Stimulated activated CD4-positive, alpha-beta T cell treated with anti-CD3 and anti-CD28 coated beads, TNF-alpha, amount 100 ng/mL, for 48 hours (primary cell): Measurements from ENCODE around the gene MOB3C.

ENCODE experiments used
- DNase-seq, 3 donors: peaks; one replicate each; pipeline ENCODE4 v3.0.0-alpha.2; 2020; ENCODE audit warnings: low read depth in 3 of 3

The MOB3C gene

GRCh38 chr1:46606255-46606965, 10.2 kb downstream of the MOB3C start:
- no peak for DNase-seq

DNA sequence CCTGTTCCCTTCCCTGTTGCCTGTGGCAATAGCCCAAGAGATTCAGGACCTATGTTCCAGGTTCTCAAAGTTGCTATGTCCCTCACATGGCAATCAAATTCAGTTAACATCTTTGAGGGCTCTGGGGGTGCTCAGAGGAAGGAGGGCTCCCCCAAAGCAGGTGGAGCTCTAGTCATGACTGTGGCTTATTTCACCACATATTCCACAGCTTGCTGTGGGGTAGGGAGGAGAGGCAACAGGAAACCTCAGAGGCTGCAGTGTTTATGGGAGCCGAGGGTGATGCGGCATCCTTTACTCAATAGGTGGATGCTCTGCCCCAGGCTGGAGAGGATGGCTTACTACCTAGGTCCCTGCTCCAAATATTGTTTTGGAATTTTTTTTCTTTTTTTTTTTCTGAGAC, 11.4 kb downstream of the MOB3C start:
- no peak for DNase-seq

DNA sequence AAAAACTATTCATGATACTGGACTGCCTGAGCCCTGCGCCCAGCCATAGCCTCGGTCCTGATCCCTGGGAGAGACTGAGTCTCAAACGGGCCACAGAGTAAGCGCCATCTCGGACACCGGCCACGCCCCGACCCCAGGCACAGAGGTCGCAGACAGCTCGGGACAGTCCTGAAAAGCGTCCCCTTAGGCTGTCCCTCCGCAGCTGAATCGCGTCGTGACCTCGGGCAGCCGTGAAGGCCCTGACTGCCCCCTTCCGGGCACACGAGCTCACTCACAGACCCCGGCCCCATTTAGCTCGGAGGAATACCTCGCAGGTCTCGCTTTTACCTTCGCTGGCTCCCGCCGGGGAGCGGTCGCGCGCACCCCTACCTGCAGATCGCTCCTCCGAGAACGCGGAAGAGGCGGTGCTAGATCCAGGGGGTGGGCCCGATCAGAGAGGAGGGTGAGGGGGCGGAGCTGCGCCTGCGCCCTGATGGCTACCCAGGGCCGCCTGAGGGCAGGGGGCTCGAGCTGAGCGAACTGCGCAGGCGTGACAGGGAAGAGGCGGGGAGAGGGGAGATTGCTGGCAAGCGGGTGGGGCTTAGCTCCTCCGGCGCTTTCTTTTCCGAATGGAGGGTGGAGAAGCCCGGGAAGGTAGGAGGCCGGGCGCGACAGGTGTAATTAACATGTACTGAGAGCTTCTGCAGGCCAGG, 12.6 kb downstream of the MOB3C start, which contains the start of gene MKNK1:
Gene MKNK1 (minus strand): TSS at position 411 of the 692 bp plus-strand sequence. CDS start 20,941 bp downstream, outside the sequence.
- DNase-seq = peak; percentile 95 to 98 (median 96)

- no peak for DNase-seq
Observed at GRCh38 chr1:46603481-46603857, 13.1 kb downstream of the MOB3C start.

DNA sequence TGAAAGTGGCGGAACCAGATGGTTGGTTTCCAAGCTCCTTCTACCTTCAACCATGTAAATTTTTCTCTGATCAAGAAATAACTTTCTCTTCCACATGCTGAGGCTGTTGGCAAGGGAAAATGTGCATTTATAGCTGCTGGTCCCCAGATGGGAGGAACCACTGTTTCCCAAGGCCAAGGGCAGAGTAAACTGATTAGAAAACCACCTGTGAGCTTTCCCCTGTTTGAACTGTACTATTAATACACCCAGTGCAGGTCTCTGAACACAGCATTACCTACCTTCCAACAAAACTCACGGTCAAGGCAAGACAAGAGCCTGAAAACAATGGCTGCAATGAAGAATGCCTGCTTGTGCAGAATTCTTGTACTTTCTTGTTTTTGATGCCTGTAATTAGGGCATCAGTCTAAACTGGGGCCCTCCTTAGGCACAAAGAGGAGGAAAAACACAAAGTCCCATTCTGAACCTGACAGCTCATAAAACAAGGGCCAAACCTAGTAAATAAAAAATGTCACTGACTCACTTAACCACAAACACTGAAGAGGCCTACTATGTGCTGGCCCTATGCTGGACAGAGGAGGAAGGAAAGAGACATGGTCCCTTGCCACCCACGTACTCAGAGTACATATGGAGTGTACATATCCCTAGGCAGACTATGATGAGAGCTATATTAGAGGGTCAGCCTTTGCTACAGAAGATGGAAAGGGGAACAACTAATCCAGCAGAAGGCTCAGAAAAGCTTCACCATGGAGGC, 15.2 kb downstream of the MOB3C start:
- no peak for DNase-seq

DNA sequence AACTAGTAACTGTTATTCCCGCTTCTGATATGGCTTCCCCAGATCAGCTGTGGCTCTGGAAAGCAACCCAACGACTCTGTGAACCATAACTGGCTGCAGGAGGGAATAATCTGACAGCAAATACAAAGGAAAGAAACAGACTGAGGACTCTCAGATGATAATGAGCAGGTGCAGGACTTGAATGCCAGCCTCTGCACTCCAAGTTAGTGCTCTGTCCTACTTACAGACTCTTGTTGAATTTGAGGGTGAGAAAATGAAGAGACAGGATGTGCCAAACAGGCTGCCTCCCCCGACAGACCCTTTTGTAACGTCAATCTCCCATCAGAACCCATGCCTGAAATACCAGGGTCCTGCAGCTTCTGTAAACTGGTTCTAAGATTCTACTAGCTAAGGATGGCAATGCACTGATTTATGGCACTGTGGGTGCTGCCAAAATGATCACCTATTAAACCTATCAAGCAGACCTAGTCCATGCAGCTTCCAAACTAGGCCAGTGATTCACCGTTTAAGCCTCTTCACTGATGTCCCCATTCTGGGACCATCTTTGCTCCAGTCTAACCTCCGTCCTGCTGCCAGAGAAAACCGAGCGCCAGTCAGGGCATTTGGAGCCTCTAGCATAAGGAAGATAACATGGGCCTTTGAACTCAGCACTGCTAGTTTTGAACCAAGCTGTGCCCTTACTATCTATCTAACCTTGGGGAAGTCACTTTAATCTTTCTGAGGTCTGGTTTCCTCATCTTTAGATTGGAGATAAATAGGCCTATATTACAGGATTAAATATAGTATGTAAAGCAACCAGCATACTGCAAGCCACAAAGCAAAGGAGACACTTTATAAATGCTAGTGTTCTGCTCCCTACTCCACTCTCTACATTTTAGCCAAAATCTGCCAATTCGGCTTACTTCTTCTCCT, 17.3 kb downstream of the MOB3C start:
- DNase-seq = no peak

DNA sequence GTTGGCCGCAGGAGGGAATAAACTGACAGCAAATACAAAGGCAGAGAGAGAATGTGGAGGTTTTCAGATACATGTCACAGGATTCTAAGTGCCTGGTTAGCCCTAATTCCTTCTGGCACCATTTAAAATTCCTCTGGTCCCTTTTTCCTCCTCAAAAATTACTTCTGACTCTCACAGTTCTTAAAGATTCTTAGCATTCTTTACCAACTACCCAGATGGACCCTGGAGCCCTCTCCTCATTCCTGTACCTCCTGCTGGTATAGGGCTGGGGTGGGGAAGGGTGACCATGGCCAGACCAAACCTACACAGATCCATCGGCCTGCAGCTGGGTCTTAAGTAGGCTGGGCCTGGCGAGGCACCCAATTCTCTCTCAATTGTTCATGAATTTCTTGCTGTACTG, 19.8 kb downstream of the MOB3C start:
- no peak for DNase-seq

DNA sequence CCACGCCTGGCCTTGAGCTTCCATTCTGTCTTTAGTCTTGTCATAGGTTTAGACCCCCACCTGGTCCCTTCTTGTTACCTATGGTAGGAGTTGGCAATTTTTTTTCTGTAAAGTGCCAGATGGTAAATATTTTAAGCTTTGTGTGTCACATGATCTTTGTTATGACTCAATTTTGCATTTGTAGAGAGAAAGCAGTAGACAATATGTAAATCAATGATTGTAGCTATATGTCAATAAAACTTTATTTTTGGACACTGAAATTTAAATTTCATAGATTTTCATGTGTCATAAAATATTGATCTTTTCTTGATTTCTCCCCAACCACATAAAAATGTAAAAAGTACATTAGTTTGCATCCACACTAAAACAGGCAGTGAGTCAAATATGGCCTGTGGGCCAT, 20.6 kb downstream of the MOB3C start:
- no peak for DNase-seq

- no peak for DNase-seq
Observed at GRCh38 chr1:46595127-46595526, 21.5 kb downstream of the MOB3C start.

DNA sequence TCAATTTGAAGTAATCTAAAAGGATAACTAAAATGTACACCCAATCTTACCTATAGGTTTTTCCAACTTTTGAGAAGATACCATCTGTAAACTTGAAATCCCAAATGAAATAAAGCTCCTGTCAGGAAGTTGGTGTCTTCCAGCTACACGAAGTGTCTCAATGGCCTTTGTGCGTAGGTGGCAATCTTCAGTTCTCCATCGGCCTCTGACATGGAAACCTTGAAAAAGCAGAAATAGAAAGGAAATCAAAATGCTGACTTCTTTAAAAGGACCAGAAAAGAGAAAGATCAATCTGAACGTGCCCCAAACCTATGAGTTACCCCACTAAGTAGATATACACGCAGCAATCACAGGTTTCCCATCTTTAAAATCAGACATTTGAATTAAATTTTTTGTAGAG, 22.5 kb downstream of the MOB3C start:
- DNase-seq = no peak

GRCh38 chr1:46592823-46593222, 23.8 kb downstream of the MOB3C start:
- DNase-seq = no peak

DNA sequence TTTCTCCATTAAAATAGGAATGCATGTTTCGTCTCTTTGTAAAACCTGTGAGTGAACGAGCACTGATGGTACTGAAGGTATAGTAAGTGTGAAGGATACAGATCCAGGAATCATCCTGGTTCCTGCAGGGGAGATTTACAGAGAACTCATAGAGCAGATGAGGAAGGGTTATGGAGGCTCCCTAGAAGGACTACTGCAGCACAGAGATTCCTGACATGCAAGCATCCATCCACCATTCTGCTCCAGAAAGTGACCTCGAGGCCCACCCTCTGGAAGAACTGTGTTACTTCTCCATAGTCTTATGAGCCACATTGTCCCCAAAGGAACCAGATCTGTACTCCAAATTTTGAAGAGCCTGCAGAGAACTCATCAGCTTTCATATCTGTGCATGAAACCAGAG, 27.1 kb downstream of the MOB3C start:
- DNase-seq = no peak

DNA sequence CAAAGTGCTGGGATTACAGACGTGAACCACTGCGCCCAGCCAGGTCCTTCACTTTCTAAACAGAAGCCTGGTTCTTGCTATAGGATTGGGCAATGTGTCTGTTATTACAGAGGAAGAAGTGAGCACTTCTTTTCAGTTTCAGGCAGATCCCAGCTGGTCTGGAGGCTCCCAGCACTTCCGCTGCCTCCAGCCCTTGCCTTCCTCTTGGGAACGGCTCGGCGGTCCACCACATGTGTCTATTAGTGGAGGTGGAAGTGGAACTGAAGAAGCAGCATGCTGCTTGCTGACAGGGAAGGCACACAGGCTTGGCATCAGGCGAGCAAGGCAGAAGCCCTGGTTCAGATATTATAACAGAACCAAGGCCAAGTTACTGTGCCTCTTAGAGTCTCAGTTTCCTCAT, 29.5 kb downstream of the MOB3C start:
- no peak for DNase-seq

DNA sequence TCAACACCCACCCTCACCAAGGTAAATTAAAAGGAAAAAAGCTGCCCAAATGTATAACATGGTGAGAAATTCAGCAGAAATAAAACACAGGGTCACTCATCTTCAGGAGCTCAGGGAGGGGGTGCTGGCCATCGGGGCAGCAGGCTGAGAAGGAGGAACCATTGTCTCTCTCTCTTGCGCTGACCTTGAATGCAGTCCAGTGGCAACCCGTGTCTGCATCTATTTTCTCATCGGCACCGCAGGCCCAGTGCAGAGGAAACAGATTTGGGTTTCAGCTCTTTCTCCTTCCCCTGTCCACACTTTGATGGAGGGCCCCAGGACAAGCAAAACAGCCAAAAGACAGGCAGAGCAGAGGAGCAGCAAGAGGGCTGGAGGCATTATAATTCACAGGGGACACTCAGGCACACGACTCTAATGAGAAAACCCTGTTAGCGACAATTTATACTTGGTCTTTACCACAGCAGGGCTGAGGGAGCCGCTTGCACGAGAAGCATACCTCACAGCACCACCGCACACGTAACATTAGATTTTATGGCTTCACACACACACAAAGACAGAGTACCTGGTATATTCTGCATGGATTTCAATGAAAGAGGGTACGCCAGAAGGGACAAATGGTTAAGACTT, 31.2 kb downstream of the MOB3C start:
- DNase-seq = no peak

DNA sequence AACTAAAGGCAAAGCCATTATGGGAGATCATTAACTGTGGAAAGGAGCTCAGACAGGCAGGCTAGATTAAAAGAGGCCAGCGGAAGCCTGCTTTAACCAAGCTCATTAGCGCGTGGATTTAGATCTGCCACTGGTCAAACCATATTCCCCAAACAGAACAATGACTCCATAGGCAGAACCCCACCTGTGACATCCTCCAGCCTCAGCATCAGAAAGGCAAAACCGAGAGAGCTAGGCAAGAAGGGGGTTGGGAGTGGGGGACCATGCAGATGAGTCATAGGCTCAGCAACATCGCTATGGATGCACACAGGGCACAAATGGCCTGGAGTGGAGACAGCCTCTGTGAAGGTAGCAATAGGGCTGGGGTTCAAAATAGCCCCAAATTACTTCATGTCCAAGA, 33.1 kb downstream of the MOB3C start:
- DNase-seq = no peak

DNA sequence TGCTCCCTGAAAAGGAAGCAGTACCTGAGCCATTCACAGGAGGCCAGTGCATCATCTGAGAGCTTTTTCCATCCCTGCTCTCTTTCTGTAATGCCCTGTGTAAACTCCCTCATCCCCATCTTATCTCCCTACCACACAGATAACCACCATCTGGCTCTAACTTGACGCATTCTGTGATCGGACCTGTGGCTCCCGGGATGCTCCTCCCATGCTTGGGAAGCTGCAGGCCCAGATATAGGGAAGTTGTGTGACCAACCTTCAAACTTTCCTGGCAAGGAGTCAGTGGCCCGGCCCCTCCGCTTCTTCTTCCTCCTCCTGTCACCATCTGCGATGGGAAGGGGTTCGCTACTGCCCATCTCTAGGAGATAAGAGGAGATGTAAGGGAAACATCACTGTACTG, 33.6 kb downstream of the MOB3C start:
- no peak for DNase-seq

GRCh38 chr1:46581681-46582455, 34.7 kb downstream of the MOB3C start:
- DNase-seq = no peak

DNA sequence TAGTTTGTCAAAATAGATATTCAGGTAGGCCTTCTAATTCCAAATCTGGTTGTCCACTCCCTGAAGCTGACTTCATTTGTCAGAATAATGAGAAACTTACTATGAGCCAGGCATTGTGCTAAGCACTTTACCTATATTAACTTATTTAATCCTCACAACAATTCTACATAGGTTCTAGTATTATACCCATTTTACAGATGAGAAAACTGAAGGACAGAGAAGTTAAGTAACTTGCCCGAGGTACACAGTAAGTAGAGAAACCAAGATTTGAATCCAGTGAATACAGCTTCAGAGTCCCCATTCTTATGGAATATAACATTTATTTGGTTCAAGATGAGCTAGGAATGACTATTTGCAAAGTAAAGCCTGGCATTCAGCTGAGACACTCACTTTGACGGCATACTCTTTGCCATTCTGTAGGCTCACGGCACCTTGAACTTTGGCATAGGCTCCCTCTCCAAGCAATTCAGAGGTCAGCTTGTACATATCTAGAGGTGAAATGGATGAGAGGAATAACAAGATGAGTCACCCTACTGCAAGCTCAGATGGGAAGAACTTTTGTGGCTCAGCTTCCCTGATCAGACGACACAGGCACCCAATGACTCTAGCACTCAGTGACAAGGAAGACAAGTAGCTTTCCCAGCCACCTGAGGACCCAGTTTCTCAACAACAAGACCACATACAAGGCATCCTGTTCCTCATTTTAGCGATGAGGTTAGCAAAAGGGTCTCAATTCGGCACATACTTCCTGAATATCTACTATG, 36.3 kb downstream of the MOB3C start:
- no peak for DNase-seq

DNA sequence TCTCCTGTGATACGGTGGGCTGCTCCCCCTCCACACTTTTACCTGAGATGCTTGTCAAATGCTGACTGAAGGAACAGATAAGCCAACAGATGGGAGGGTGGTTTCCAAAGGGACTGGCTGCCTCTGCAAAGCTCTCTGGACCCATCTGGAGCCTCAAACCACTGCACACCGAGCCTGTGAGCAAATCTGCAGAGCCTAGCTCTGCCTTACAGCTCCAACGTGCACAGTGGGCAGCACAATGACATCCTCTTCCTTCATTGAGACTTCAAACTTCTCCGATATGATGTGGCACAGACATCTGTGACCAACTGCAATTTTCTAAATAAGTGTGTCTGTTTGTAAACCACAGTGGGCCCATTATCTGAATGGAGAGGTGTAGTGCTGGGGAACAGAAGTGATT, 38.9 kb downstream of the MOB3C start:
- no peak for DNase-seq

DNA sequence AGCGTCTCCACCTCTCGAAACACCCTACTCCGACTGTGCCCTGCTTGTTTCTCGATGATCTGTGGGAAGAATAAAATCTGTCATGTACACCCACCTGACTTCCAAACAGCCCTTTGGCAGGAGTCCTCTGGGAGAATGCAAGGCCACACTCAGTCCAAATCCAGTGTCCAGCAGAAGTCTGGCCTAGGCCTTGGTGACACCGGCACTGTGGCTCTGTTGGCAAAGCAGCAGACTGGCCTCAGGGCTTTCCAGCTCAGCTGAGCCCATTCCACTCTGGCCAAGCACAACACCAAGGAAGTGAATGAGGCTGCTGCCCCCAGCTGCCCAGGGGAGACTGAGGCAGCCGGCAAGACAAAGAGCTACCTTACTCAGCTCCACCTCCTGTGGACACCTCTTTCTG, 40.0 kb downstream of the MOB3C start:
- no peak for DNase-seq
